A549 (cell line): Measurements from ENCODE around the gene ASIC2. TPM values are rescaled to one million over a fixed set of nuclear protein-coding genes. Genes with fewer than 3 reads are reported as not detected.

Source experiments
- ATAC-seq, 2 experiments: fragments of 200-7000 bp in 1 of 2; fragments of >200 bp in 1 of 2; cut with Nextera tagmentation in 1 of 2; cut with Tn5 transposase in 1 of 2; 3 replicates each; pipeline versions ENCODE4 v1.8.0 to v1.9.1; 2018 to 2020; ENCODE audit warnings: mild to moderate bottlenecking in 1 of 2, moderate library complexity in 1 of 2
- CTCF ChIA-PET: fragments of 300-600 bp; sonication (Branson Sonifier 250); formaldehyde crosslinking; extraction: SDS; loops from one replicate; lab custom pipeline; 2021; ENCODE audit warnings: antibody characterized with exemption, inconsistent platforms; lab: Yijun Ruan, JAX
- POLR2A ChIA-PET: fragments of 350-600 bp; formaldehyde crosslinking; extraction: SDS; loops from one replicate; lab custom pipeline; 2021; ENCODE audit warnings: antibody characterized with exemption, inconsistent platforms; lab: Yijun Ruan, JAX
- DNase-seq, 2 experiments: peaks; one replicate each; pipeline versions ENCODE4 v3.0.0 to v3.0.0-alpha.2; 2011 to 2016; ENCODE audit warnings: low read depth in 1 of 2, low spot score in 1 of 2
- FAIRE-seq: peaks from 2 replicates; lab custom pipeline; 2011; peaks lifted over from hg19 to GRCh38; lab: Jason Lieb, UNC
- H3K27ac ChIP-seq, 2 experiments: fragments of >200 bp; sonication (Bioruptor Twin); formaldehyde crosslinking; 3 replicates each; pipeline ENCODE4 v1.5.1; 2016 to 2017
- H3K4me1 ChIP-seq: fragments of >200 bp; sonication (Bioruptor Twin); formaldehyde crosslinking; 3 replicates; pipeline ENCODE4 v1.6.1; 2016
- H3K4me2 ChIP-seq: fragments of >200 bp; sonication (Bioruptor Twin); formaldehyde crosslinking; 3 replicates; pipeline ENCODE4 v1.6.1; 2016
- H3K4me3 ChIP-seq: fragments of >200 bp; sonication (Bioruptor Twin); formaldehyde crosslinking; 3 replicates; pipeline ENCODE4 v1.5.1; 2016
- H3K9me3 ChIP-seq: fragments of >200 bp; sonication (Bioruptor Twin); formaldehyde crosslinking; 3 replicates; pipeline ENCODE4 v1.6.1; 2016
- BHLHE40 ChIP-seq: IDR thresholded peaks from 2 replicates; pipeline ENCODE4 v1.6.1; 2012; ENCODE audit warnings: low read depth, low read length, inconsistent platforms
- EP300 ChIP-seq, 2 experiments: fragments of >200 bp; sonication (Bioruptor Twin); formaldehyde crosslinking; IDR thresholded peaks; 2 replicates in 1 of 2; 3 replicates in 1 of 2; pipeline ENCODE4 v1.6.1; 2016 to 2017
- FOSB ChIP-seq: fragments of 250-450 bp; sonication (Bioruptor Pico); IDR thresholded peaks from 2 replicates; pipeline ENCODE4 v1.5.0; 2020; ENCODE audit warnings: mild to moderate bottlenecking, moderate library complexity
- FOSL2 ChIP-seq, 2 experiments: fragments of 450-650 bp in 1 of 2; fragments of >200 bp in 1 of 2; sonication (Bioruptor Twin) in 1 of 2; formaldehyde crosslinking; IDR thresholded peaks; 2 replicates each; pipeline versions ENCODE4 v1.5.0 to v1.6.1; 2016 to 2020; ENCODE audit warnings: mild to moderate bottlenecking in 1 of 2, moderate library complexity in 1 of 2
- FOXS1 ChIP-seq: fragments of 250-450 bp; sonication (Bioruptor Pico); IDR thresholded peaks from 2 replicates; pipeline ENCODE4 v1.5.0; 2020; ENCODE audit warnings: mild to moderate bottlenecking, moderate library complexity
- HEYL ChIP-seq: fragments of 250-450 bp; sonication (Bioruptor Pico); IDR thresholded peaks from 2 replicates; pipeline ENCODE4 v1.8.0; 2021; ENCODE audit warnings: mild to moderate bottlenecking, moderate library complexity
- HOXA7 ChIP-seq: fragments of 250-450 bp; sonication (Bioruptor Pico); IDR thresholded peaks from 2 replicates; pipeline ENCODE4 v1.5.0; 2020; ENCODE audit warnings: mild to moderate bottlenecking, moderate library complexity
- JUN ChIP-seq, 2 experiments: fragments of >200 bp; sonication (Bioruptor Twin); formaldehyde crosslinking; IDR thresholded peaks; 2 replicates in 1 of 2; 3 replicates in 1 of 2; pipeline ENCODE4 v1.6.1; 2016 to 2017
- JUNB ChIP-seq: fragments of >200 bp; sonication (Bioruptor Twin); formaldehyde crosslinking; IDR thresholded peaks from 2 replicates; pipeline ENCODE4 v1.6.1; 2016
- MAFK ChIP-seq: fragments of 450-650 bp; IDR thresholded peaks from 2 replicates; pipeline ENCODE4 v1.6.1; 2014; ENCODE audit not compliant: partially characterized antibody
- MAZ ChIP-seq: fragments of 150-350 bp; IDR thresholded peaks from 2 replicates; pipeline ENCODE4 v1.6.1; 2014; ENCODE audit warnings: antibody characterized with exemption, low read depth, low read length, borderline replicate concordance
- MYC ChIP-seq: IDR thresholded peaks from 2 replicates; pipeline ENCODE4 v1.6.1; 2012; ENCODE audit warnings: mild to moderate bottlenecking, inconsistent platforms, low read length, improper control_type of control experiment, borderline replicate concordance
- PHF8 ChIP-seq: fragments of 200-600 bp; sonication (generic); IDR thresholded peaks from 2 replicates; pipeline ENCODE4 v1.6.1; 2016; ENCODE audit warnings: low read depth, mild to moderate bottlenecking, antibody characterized with exemption, moderate library complexity, borderline replicate concordance
- POLR2A ChIP-seq: IDR thresholded peaks from 2 replicates; pipeline ENCODE4 v1.6.1; 2012; ENCODE audit warnings: mild to moderate bottlenecking, low read length
- POLR2AphosphoS2 ChIP-seq: conservative IDR thresholded peaks from 2 replicates; pipeline ENCODE4 v1.6.1; 2012; ENCODE audit warnings: low read length, improper control_type of control experiment, inconsistent platforms
- RARB ChIP-seq: fragments of 250-450 bp; sonication (Bioruptor Pico); IDR thresholded peaks from 2 replicates; pipeline ENCODE4 v1.8.0; 2021; ENCODE audit warnings: mild to moderate bottlenecking, moderate library complexity
- TFCP2L1 ChIP-seq: fragments of 250-450 bp; sonication (Bioruptor Pico); IDR thresholded peaks from 2 replicates; pipeline ENCODE4 v1.5.0; 2021; ENCODE audit warnings: mild to moderate bottlenecking
- TP53 ChIP-seq: fragments of 250-450 bp; sonication (Bioruptor Pico); IDR thresholded peaks from 2 replicates; pipeline ENCODE4 v1.5.0; 2021; ENCODE audit warnings: mild to moderate bottlenecking, moderate library complexity
- ZC3H11A ChIP-seq: fragments of 450-650 bp; IDR thresholded peaks from 2 replicates; pipeline ENCODE4 v1.6.1; 2014; ENCODE audit warnings: antibody characterized with exemption, mild to moderate bottlenecking
- ZNF302 ChIP-seq: fragments of 250-450 bp; sonication (Bioruptor Pico); IDR thresholded peaks from 2 replicates; pipeline ENCODE4 v1.9.0; 2021; ENCODE audit warnings: inconsistent platforms, mild to moderate bottlenecking, moderate library complexity
- WGBS: methylation state at CpG from one replicate; pipeline ENCODE4 v1.1.6; 2017; ENCODE audit errors: missing lambda C conversion rate; 5-methylcytosine and 5-hydroxymethylcytosine counted together
- polyA plus RNA-seq, 4 experiments: library from polyadenylated mRNA; depleted of rRNA in 3 of 4; stranded (reverse); fragments of >200 nt; fragmentation: RNase III in 1 of 4; extraction: RNeasy Plus Mini Kit Qiagen cat#74134 plus additional on column Dnase treatment in 1 of 4; gene quantifications; 2 replicates in 3 of 4; 3 replicates in 1 of 4; pipeline ENCODE4 v1.2.3, GENCODE V29; 2011 to 2017
- TF ChIP-seq, protein P1 (sequence below): fragments of >200 bp; sonication (Bioruptor Twin); formaldehyde crosslinking; IDR thresholded peaks from 2 replicates; pipeline ENCODE4 v1.6.1; 2016
- TF ChIP-seq, protein P2 (sequence below): fragments of 250-450 bp; sonication (Bioruptor Pico); IDR thresholded peaks from 2 replicates; pipeline ENCODE4 v1.5.0; 2020; ENCODE audit warnings: low read depth, mild to moderate bottlenecking, moderate library complexity
- TF ChIP-seq, protein P3 (sequence below): fragments of >200 bp; sonication (Bioruptor Twin); formaldehyde crosslinking; IDR thresholded peaks from 3 replicates; pipeline ENCODE4 v1.6.1; 2016

The ASIC2 gene
- polyA plus RNA-seq, 2 of the 4 experiments (the other 2 are of a cell fraction), result 1.5 to 1.9 TPM

- no peak for FAIRE-seq
- POLR2A ChIA-PET, result no interaction called here
- ATAC-seq, result no peak
- Histone ChIP-seq H3K4me1 (peaks cover 23% of the 10 kb centered on the region), H3K27ac (peak overlapping the region; percentile 41 to 70; a peak in 4 of 6 replicates), H3K4me3 (no peak overlapping the region), H3K9me3 (no peaks in the 10 kb centered on the region), H3K4me2 (no peak overlapping the region; the same call in 2 of the 3 replicates)
- CTCF ChIA-PET, result no interaction called here
- TF ChIP-seq, protein P1, sequence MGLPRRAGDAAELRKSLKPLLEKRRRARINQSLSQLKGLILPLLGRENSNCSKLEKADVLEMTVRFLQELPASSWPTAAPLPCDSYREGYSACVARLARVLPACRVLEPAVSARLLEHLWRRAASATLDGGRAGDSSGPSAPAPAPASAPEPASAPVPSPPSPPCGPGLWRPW, result no peak
- no peak for TF ChIP-seq MYC
- no peak for TF ChIP-seq BHLHE40
- no peak for TF ChIP-seq MAZ
- no peak for TF ChIP-seq POLR2A
- no peak for TF ChIP-seq RARB (CRISPR knock-in tag)
- no peak for TF ChIP-seq FOSL2 (IDR thresholded peaks at IDR 0.05)
- TF ChIP-seq FOSL2 (CRISPR knock-in tag; IDR thresholded peaks at IDR 0.05), result no peak
- TF ChIP-seq MAFK, result no peak
- no peak for TF ChIP-seq JUNB
- TF ChIP-seq ZNF302 (CRISPR knock-in tag), result no peak
- TF ChIP-seq FOXS1 (CRISPR knock-in tag), result no peak
- no peak for TF ChIP-seq TFCP2L1 (CRISPR knock-in tag)
- no peak for TF ChIP-seq PHF8
- WGBS, result 86% methylated on average over 4 of the region's 4 CpGs
- DNase-seq, result no peak
Measured at GRCh38 chr17:33234233-33234632, 58.9 kb downstream of the ASIC2 start.

DNA sequence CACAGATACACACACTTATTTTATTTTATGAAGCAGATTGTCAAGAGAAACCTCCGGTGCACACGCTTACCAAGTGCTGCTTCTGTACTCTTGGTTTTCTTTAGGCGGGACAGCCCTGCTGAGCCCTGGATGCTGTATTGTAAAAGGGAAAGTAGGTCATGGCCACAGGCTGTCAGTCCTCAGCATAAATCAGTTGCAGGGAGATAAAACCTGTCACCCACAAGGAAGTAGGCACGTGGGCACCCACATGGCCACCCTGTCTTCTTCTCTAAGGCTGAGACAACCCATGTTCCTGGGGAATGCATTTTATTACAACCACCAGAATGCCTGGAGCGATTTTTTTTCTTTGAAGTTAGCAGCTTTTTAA is 59.3 kb downstream of the ASIC2 start:
- 84% methylated on average over 5 of the region's 5 CpGs for WGBS
- Histone ChIP-seq H3K4me2 (no peak overlapping the region), H3K4me3 (no peak overlapping the region), H3K4me1 (peaks cover 23% of the 10 kb centered on the region), H3K27ac (0 out of 6 replicates have a peak overlapping the region, but pooled peaks have one; percentile 1 to 5), H3K9me3 (no peaks in the 10 kb centered on the region)
- FAIRE-seq, result no peak
- no peak for TF ChIP-seq EP300 (IDR thresholded peaks at IDR 0.05)
- TF ChIP-seq POLR2AphosphoS2, result no peak
- TF ChIP-seq, protein P2, sequence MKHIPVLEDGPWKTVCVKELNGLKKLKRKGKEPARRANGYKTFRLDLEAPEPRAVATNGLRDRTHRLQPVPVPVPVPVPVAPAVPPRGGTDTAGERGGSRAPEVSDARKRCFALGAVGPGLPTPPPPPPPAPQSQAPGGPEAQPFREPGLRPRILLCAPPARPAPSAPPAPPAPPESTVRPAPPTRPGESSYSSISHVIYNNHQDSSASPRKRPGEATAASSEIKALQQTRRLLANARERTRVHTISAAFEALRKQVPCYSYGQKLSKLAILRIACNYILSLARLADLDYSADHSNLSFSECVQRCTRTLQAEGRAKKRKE (CRISPR knock-in tag), result no peak
- POLR2A ChIA-PET, result no interaction called here
- DNase-seq, result no peak
- no peak for ATAC-seq
- CTCF ChIA-PET, result no interaction called here

- FAIRE-seq (no peak), ATAC-seq (no peak)
Measured at GRCh38 chr17:33229499-33229898, 63.6 kb downstream of the ASIC2 start.

More at GRCh38 chr17:33229499-33229898, 63.6 kb downstream of the ASIC2 start:
- ChIA-PET CTCF (interaction anchor here (1.0 to 3.5 kb wide), 4 partner anchors 9 to 89 kb away, joined by 3 to 16 read pairs (median 3); partner anchors contain the start of gene ASIC2), POLR2A (no interaction called here)
- Histone ChIP-seq H3K27ac (no peak overlapping the region), H3K4me1 (peaks cover 5% of the 10 kb centered on the region), H3K4me3 (no peak overlapping the region), H3K4me2 (no peak overlapping the region), H3K9me3 (no peaks in the 10 kb centered on the region)
- TF ChIP-seq HEYL (CRISPR knock-in tag) (no peak), ZC3H11A (no peak), FOSL2 (IDR thresholded peaks at IDR 0.05) (no peak), FOSL2 (CRISPR knock-in tag; IDR thresholded peaks at IDR 0.05) (no peak), JUN (IDR thresholded peaks at IDR 0.05) (no peak), TP53 (CRISPR knock-in tag) (no peak), HOXA7 (no peak), FOSB (CRISPR knock-in tag) (no peak), JUNB (no peak)
- TF ChIP-seq, protein P3, sequence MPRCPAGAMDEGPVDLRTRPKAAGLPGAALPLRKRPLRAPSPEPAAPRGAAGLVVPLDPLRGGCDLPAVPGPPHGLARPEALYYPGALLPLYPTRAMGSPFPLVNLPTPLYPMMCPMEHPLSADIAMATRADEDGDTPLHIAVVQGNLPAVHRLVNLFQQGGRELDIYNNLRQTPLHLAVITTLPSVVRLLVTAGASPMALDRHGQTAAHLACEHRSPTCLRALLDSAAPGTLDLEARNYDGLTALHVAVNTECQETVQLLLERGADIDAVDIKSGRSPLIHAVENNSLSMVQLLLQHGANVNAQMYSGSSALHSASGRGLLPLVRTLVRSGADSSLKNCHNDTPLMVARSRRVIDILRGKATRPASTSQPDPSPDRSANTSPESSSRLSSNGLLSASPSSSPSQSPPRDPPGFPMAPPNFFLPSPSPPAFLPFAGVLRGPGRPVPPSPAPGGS, result no peak
- no peak for DNase-seq
- WGBS, result 63% methylated on average over 7 of the region's 7 CpGs
